HG03139 (cell line): ENCODE measurements around the gene STAC.

Source experiments
- ATAC-seq: cut with Tn5 transposase; IDR thresholded peaks from one replicate; pipeline ENCODE4 v1.9.1; 2021; ENCODE audit not compliant: unreplicated experiment

Gene STAC

GRCh38 chr3:36511791-36512486 is 131.6 kb downstream of the STAC start:
- ATAC-seq, result no peak

DNA sequence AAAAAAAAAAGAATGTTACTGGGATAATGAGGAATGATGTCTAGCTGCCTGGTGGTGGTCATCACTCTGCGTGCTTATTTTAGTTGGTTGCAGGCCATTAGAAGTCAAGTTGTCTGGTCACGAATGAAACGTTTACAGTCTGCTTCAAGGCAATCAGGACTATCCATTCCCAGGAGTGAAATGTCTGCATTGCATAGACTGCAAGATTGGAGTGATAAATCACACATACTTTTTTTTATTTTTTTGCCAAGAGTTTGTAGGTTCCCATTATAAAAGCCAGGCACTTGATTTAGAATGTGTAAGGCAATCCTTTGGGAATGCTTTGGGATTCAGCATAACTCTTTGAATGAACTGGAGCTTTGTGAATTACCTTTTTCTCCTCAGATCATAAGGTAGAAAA is 132.3 kb downstream of the STAC start:
- no peak for ATAC-seq

GRCh38 chr3:36514171-36514570 is 133.9 kb downstream of the STAC start:
- ATAC-seq, result no peak

DNA sequence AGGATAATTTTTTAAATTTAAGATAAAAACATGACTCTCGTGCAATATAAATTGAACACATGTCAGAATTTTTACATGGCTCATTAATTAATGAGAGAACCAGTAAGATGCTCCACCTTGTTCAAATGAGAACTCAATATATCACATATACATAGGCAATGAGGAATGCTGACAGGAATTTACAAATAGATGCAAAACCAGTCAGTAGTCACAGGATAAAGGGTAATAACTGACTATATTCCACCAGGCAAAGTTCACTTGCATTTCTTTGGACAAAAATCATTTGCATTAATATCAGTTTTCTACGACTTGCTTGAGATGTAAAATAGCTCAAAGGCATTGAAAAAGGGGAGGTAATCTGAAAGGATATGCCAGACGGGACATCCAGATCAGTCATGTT is 139.4 kb downstream of the STAC start:
- no peak for ATAC-seq

DNA sequence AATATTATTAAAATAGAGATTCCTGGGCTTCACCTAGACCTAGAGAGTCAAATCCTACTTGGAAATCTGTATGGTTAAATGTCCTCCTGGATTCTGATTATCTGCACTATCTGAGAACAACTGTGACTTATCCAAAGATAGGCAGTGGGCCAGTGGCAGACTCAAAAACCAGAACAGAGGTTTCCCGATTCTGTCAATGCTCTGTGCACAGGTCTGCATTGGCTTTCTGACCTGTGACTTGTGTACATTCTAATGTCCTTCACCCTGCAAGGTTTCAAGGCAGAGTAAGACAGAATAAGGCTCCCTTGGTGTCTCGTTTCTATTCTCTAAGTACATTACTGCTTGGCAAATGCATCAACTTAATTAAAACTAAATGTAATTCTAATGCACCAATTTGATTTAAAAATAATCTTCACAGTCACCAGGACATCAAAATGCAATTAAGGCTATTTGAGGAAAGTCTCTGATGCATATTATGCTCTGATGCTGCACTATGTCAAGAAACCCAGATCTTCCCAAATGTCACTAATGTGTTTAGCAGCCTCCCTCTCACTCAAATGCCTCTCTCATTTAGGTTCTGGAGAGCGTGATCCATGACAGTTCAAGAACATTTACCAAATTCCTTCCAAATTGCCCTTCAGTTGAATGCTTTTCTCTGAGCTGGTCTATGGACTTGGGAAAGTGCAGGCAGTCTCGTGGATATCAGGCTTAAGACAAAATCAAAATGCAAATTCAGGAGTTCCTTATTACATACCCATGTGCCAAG is 140.1 kb downstream of the STAC start:
- ATAC-seq, result no peak

DNA sequence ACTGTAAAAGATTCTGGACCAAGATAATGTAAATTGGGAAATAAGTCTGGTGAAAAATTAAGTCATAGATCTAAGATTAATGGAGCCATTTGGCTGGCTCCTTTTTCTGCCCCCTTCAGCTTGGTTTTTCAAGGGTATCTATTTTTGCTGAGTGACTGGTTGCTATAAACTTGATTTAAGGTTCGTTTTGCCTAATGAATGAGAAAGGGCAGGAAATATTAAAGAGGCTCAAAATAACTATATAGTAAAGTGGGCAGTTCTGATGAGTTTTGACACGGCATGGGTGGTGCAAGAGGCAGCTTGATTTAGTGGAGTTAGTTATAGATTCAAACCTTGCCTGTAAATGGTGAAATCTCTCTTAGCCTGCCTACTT is 140.7 kb downstream of the STAC start:
- ATAC-seq, result no peak

DNA sequence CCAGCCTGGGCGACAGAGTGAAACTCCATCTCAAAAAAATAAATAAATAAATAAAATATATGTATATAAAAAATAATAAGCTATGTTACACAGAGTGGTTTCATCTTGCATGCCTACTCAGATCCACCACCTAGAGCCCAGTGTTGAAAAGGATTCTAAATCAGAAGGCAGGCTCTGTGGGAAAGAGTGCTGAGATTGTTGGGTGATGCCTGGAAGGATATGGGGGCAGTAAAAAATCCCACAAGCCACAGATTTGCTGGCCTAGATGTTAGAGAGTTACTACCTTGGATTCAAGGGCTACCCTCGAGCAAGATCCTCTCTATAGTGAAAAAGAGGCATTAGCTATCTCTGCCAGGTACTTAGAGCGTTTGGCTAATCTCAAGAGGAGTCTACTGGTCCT is 144.3 kb downstream of the STAC start:
- no peak for ATAC-seq

DNA sequence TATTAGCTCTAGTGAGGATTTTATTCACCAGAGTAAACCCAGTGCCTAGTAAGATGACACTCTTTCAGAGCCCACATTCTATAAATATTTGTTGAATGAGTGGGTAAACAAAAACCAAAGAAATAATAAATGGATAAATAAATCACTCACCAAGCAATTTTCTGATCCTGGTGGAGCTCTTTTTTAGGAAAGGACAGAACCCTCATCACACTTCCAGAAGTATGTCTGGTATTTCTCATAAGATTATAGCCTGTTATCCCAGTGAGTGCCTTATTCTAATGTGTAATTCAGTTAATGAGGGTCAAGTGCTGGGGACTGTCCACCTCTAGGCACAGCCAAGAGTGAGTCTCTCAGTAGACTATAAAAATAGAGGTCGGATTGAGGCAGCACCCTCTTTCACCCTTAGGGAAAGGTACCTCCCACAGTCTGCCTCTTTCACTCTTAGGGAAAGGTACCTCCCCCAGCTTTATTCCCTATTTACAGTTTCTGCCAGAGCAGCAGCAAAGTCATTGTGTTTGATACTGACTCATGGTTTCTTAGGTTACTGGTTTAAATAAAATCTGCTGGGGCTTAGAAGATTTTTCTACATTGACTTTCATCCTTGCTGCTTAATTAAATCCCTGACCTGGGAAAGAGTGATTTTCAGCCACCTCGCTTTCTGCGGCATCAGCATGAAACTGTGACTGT is 145.0 kb downstream of the STAC start:
- ATAC-seq, result no peak

DNA sequence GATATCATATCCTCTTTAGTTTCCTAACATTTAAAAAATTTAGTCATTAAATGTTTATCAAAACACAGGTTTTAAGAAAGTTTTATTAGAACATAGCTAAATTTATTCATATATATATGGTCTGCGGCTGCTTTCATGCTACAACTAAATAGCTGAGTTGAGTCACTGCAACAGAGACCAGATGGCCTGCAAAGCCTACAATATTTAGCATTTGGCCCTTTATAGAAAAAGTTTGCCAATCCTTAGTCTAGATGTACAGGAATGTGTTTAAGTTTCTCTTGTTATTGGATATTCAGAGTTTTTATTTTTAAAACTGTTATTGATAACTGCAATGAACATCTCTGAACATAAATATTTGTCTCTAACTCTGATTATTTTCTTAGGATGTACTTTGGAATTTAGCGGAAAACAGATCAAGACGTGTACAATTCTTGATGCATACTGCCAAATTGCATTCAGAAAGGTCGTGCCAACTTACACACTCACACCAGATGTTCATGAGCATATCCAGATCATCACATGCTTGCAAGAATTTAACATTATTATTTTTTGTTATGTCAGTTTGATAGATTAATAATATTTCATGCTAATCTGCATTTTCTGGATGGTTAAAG is 157.9 kb downstream of the STAC start:
- no peak for ATAC-seq

- no peak for ATAC-seq
Measured at GRCh38 chr3:36540888-36541518, 160.7 kb downstream of the STAC start.

DNA sequence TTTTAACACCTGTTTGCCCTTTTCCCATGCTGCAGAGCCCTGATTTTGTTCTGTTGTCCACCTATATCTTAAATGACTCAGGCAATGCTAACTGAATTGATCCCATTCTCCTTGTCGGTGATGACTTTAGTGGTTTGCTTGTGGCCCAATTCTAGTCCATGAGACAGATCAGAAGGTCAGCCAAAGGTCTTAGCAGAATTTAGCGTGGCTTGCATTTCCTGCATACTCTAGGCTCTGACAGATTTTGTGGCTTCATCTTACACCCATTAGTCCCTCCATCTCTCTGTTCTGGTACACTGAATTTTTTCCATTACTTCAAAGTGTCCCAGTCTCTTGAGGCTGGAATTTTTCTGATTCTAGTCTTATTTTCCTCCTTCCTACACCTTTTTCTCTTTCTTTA is 161.9 kb downstream of the STAC start:
- ATAC-seq, result no peak

- ATAC-seq, result no peak
Measured at GRCh38 chr3:36543276-36543997, 163.1 kb downstream of the STAC start.

GRCh38 chr3:36546226-36546625 is 165.9 kb downstream of the STAC start:
- ATAC-seq, result no peak

- no peak for ATAC-seq
Measured at GRCh38 chr3:36548712-36549111, 168.4 kb downstream of the STAC start.

GRCh38 chr3:36557021-36557707 is 176.9 kb downstream of the STAC start:
- peak; percentile 82 for ATAC-seq

GRCh38 chr3:36557708-36558421 is 177.6 kb downstream of the STAC start:
- no peak for ATAC-seq

GRCh38 chr3:36558961-36559360 is 178.7 kb downstream of the STAC start:
- ATAC-seq, result no peak

DNA sequence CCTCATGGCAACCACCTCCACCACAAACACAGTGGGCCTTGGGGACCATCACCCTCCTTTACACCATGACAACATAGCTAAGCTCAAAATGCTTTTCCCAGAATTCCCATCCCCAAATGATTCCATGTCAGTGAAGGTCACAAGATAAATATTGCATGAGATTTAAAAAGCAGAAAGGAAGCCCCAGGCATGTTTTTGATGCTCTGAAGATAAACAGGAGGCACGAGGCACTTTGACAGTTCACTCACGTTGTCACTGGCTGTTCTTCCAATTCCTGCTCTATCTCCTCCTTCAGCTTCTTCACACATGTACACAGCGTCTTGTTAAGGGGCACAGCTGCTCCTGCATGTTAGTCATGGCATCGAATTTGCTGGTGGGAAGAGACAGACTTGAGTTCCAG is 180.4 kb downstream of the STAC start:
- no peak for ATAC-seq

GRCh38 chr3:36561601-36562000 is 181.3 kb downstream of the STAC start:
- ATAC-seq, result no peak
